H1 (cell line): ENCODE results near the gene DRAM1. TPM values are rescaled to one million over a fixed set of nuclear protein-coding genes. Genes with fewer than 3 reads are reported as not detected.

Source experiments
- CTCF ChIA-PET: fragments of 300-600 bp; sonication (Branson Sonifier 250); formaldehyde crosslinking; loops from one replicate; lab custom pipeline; 2021; ENCODE audit not compliant: partially characterized antibody; lab: Charles Lee
- POLR2A ChIA-PET: fragments of 300-600 bp; sonication (Branson Sonifier 250); formaldehyde crosslinking; loops from one replicate; lab custom pipeline; 2021; ENCODE audit warnings: inconsistent platforms; ENCODE audit not compliant: partially characterized antibody; lab: Charles Lee
- DNase-seq, 2 experiments: peaks; one replicate each; pipeline versions ENCODE4 v3.0.0 to v3.0.0-alpha.2; 2010 to 2022; ENCODE audit warnings: low spot score in 2 of 2, low read depth in 1 of 2, mixed read lengths in 1 of 2
- FAIRE-seq: peaks from 2 replicates; lab custom pipeline; 2011; peaks lifted over from hg19 to GRCh38; lab: Jason Lieb, UNC
- H2AFZ ChIP-seq: 2 replicates; pipeline ENCODE4 v1.8.1; 2012; ENCODE audit warnings: low read length, inconsistent platforms
- H2AK5ac ChIP-seq: 2 replicates; pipeline ENCODE4 v1.6.1; 2013; ENCODE audit warnings: low read depth, low read length
- H2BK120ac ChIP-seq: replicated peaks from 2 replicates; pipeline ENCODE3; 2013; ENCODE audit warnings: low read depth, low read length, inconsistent platforms
- H2BK12ac ChIP-seq: 2 replicates; pipeline ENCODE4 v1.6.1; 2013; ENCODE audit warnings: low read depth, low read length
- H2BK15ac ChIP-seq: 2 replicates; pipeline ENCODE4 v1.6.1; 2013; ENCODE audit warnings: low read length
- H2BK20ac ChIP-seq: 2 replicates; pipeline ENCODE4 v1.6.1; 2013; ENCODE audit warnings: low read length
- H2BK5ac ChIP-seq: 2 replicates; pipeline ENCODE4 v1.6.1; 2013; ENCODE audit warnings: low read depth, low read length
- H3K14ac ChIP-seq: 2 replicates; pipeline ENCODE4 v1.6.1; 2013; ENCODE audit warnings: inconsistent platforms; ENCODE audit not compliant: insufficient read length
- H3K18ac ChIP-seq: 2 replicates; pipeline ENCODE4 v1.6.1; 2013; ENCODE audit warnings: low read length; ENCODE audit errors: extremely low read depth
- H3K23ac ChIP-seq: 2 replicates; pipeline ENCODE4 v1.6.1; 2013; ENCODE audit warnings: inconsistent platforms; ENCODE audit not compliant: insufficient read length
- H3K23me2 ChIP-seq: 2 replicates; pipeline ENCODE4 v1.6.1; 2013; ENCODE audit warnings: low read depth, low read length
- H3K27ac ChIP-seq: 2 replicates; pipeline ENCODE4 v1.6.1; 2011; ENCODE audit warnings: low read depth, low read length, inconsistent platforms
- H3K27me3 ChIP-seq, 4 experiments: replicated peaks in 1 of 4; 1 replicate in 1 of 4; 2 replicates in 3 of 4; pipeline versions ENCODE4 v1.6.1 to v1.8.1; 2011 to 2013; ENCODE audit warnings: low read length in 3 of 4, mild to moderate bottlenecking in 3 of 4, inconsistent platforms in 2 of 4, mixed read lengths in 2 of 4, moderate library complexity in 1 of 4; ENCODE audit not compliant: control insufficient read depth in 3 of 4, insufficient read depth in 3 of 4; ENCODE audit errors: extremely low read depth in 1 of 4
- H3K36me3 ChIP-seq, 4 experiments: 2 replicates each; pipeline versions ENCODE4 v1.6.1 to v1.8.1; 2011 to 2013; ENCODE audit warnings: mild to moderate bottlenecking in 4 of 4, low read length in 3 of 4, moderate library complexity in 2 of 4, control low read depth in 1 of 4, inconsistent platforms in 1 of 4; ENCODE audit not compliant: insufficient read depth in 4 of 4, control insufficient read depth in 2 of 4
- H3K4ac ChIP-seq: replicated peaks from 2 replicates; pipeline ENCODE3; 2013; ENCODE audit warnings: low read length, low read depth, mixed read lengths, inconsistent platforms; ENCODE audit not compliant: insufficient read length
- H3K4me1 ChIP-seq, 4 experiments: replicated peaks in 1 of 4; 1 replicate in 1 of 4; 2 replicates in 3 of 4; pipeline versions ENCODE4 v1.6.1 to v1.8.1; 2011 to 2013; ENCODE audit warnings: low read length in 3 of 4, inconsistent platforms in 2 of 4, mixed read lengths in 1 of 4; ENCODE audit not compliant: insufficient read depth in 4 of 4, control insufficient read depth in 3 of 4
- H3K4me2 ChIP-seq, 2 experiments: 2 replicates each; pipeline versions ENCODE4 v1.6.1 to v1.8.1; 2011 to 2013; ENCODE audit warnings: low read depth in 2 of 2, low read length in 2 of 2, control low read depth in 1 of 2, inconsistent platforms in 1 of 2, mild to moderate bottlenecking in 1 of 2; ENCODE audit not compliant: insufficient read depth in 1 of 2
- H3K4me3 ChIP-seq, 4 experiments: fragments of 200-600, 300-600 bp in 1 of 4; sonication (generic), shearing (Covaris generic), sonication (Bioruptor Twin) in 1 of 4; 2 replicates each; pipeline versions ENCODE4 v1.5.1 to v1.8.1; 2011 to 2016; ENCODE audit warnings: low read length in 4 of 4, low read depth in 3 of 4, control low read depth in 2 of 4, inconsistent platforms in 2 of 4, mild to moderate bottlenecking in 2 of 4, mixed read lengths in 1 of 4, moderate library complexity in 1 of 4; ENCODE audit not compliant: insufficient read depth in 2 of 4; ENCODE audit errors: extremely low read depth in 1 of 4
- H3K56ac ChIP-seq: replicated peaks from 2 replicates; pipeline ENCODE3; 2013; ENCODE audit warnings: low read depth, mild to moderate bottlenecking, mixed read lengths, low read length, inconsistent platforms; ENCODE audit not compliant: insufficient read length
- H3K79me1 ChIP-seq: 2 replicates; pipeline ENCODE4 v1.6.1; 2013; ENCODE audit warnings: low read depth, low read length, control low read depth
- H3K79me2 ChIP-seq, 2 experiments: 2 replicates each; pipeline versions ENCODE4 v1.6.1 to v1.8.1; 2012 to 2013; ENCODE audit warnings: low read length in 2 of 2, mild to moderate bottlenecking in 2 of 2, inconsistent platforms in 1 of 2; ENCODE audit not compliant: insufficient read depth in 2 of 2, control insufficient read depth in 1 of 2
- H3K9ac ChIP-seq, 4 experiments: replicated peaks in 1 of 4; 1 replicate in 1 of 4; 2 replicates in 3 of 4; pipeline versions ENCODE4 v1.6.1 to v1.8.1; 2011 to 2013; ENCODE audit warnings: low read depth in 3 of 4, low read length in 3 of 4, control low read depth in 2 of 4, mild to moderate bottlenecking in 2 of 4, moderate library complexity in 2 of 4, inconsistent platforms in 1 of 4; ENCODE audit errors: extremely low read depth in 1 of 4
- H3K9me3 ChIP-seq, 2 experiments: 2 replicates each; pipeline versions ENCODE4 v1.6.1 to v1.8.1; 2012 to 2013; ENCODE audit warnings: mild to moderate bottlenecking in 2 of 2, moderate library complexity in 2 of 2, control low read depth in 1 of 2, inconsistent platforms in 1 of 2, low read depth in 1 of 2, low read length in 1 of 2, mixed read lengths in 1 of 2; ENCODE audit not compliant: insufficient read depth in 2 of 2
- H4K20me1 ChIP-seq, 2 experiments: replicated peaks in 1 of 2; 2 replicates each; pipeline versions ENCODE3 to v1.8.1; 2011 to 2013; ENCODE audit warnings: inconsistent platforms in 2 of 2, low read length in 2 of 2, mild to moderate bottlenecking in 1 of 2; ENCODE audit not compliant: insufficient read depth in 2 of 2, control insufficient read depth in 1 of 2
- H4K5ac ChIP-seq: 2 replicates; pipeline ENCODE4 v1.6.1; 2013; ENCODE audit warnings: low read length, low read depth, mixed read lengths, inconsistent platforms; ENCODE audit not compliant: insufficient read length
- H4K8ac ChIP-seq: 2 replicates; pipeline ENCODE4 v1.8.0; 2013; ENCODE audit warnings: mild to moderate bottlenecking, moderate library complexity, low read length, inconsistent platforms; ENCODE audit not compliant: insufficient read depth; ENCODE audit errors: extremely low read depth
- H4K91ac ChIP-seq: replicated peaks from 2 replicates; pipeline ENCODE3; 2013; ENCODE audit warnings: low read length, mixed read lengths, inconsistent platforms; ENCODE audit not compliant: insufficient read length
- BACH1 ChIP-seq: IDR thresholded peaks from 2 replicates; pipeline ENCODE4 v1.6.1; 2012; ENCODE audit warnings: low read length, improper control_type of control experiment
- EGR1 ChIP-seq: IDR thresholded peaks from 2 replicates; pipeline ENCODE4 v1.6.1; 2011; ENCODE audit warnings: low read depth, low read length, borderline replicate concordance
- EZH2 ChIP-seq: fragments of 200-600 bp; sonication (generic); IDR thresholded peaks from 2 replicates; pipeline ENCODE4 v1.7.1; 2012; ENCODE audit warnings: low read depth, mild to moderate bottlenecking, moderate library complexity, low read length, inconsistent platforms; ENCODE audit not compliant: severe bottlenecking
- WGBS, 2 experiments: shearing (Covaris generic) in 1 of 2; methylation state at CpG; one replicate each; pipeline versions ENCODE4 v1.1.6 to v1.1.7; 2013 to 2015; ENCODE audit warnings: low lambda C conversion rate in 2 of 2, mixed read lengths in 2 of 2, inconsistent platforms in 1 of 2, low coverage in 1 of 2, missing lambda C conversion rate in 1 of 2; ENCODE audit not compliant: insufficient replicate concordance in 2 of 2, insufficient coverage in 1 of 2, insufficient read length in 1 of 2; ENCODE audit errors: extremely low coverage in 1 of 2, missing lambda C conversion rate in 1 of 2; 5-methylcytosine and 5-hydroxymethylcytosine counted together
- polyA plus RNA-seq, 7 experiments: library from polyadenylated mRNA; depleted of rRNA in 3 of 7; stranded (reverse) in 5 of 7; unstranded in 2 of 7; fragments of >200 nt in 5 of 7; fragments of 200-250 nt in 2 of 7; gene quantifications; 1 replicate in 5 of 7; 2 replicates in 1 of 7; 4 replicates in 1 of 7; pipeline versions ENCODE4 v1.2.1 to v1.2.3, GENCODE V29; 2011 to 2013; ENCODE audit warnings: missing spikeins in 2 of 7, mixed read lengths in 2 of 7
- total RNA-seq: library from RNA; stranded (reverse); fragmentation: NEBNext Ultra II Directional; extraction: Animal tissue kit (Norgen Biotek cat#: 25700); gene quantifications from 2 replicates; pipeline ENCODE4 v1.2.1, GENCODE V29; 2021

The DRAM1 gene
- total and polyA plus RNA-seq, 2 of the 8 experiments (the other 6 are each of a cell fraction or from before 2014, with no cell fraction given): 4.6 to 6.2 TPM

DNA sequence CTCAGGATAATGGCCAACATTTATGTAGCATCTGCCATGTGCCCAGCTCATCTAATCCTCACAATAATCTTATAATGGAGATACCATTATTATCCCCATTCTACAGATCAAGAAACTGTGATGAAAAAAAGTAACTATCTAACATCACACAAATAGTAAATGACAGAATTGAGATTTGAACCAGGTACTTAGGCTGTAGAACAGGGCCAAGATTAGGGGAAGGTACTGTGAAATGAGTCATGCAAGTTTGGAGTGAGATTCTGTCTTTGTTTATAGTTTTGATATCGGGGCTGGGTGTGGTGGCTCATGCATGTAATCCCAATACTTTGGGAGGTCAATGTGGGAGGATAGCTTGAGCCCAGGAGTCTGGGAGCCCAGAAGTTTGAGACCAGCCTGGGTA, 45.4 kb upstream of the DRAM1 start:
- Histone ChIP-seq H3K9ac (no peak overlapping the region), H4K8ac (no peak overlapping the region), H3K79me2 (peaks cover 3 to 32% of the 10 kb centered on the region in 2 experiments; a peak in 3 of 4 replicates), H3K27me3 (no peaks in the 10 kb centered on the region), H4K20me1 (peaks cover 0 to 1% of the 10 kb centered on the region in 2 experiments), H3K56ac (no peak overlapping the region), H3K23ac (no peak overlapping the region), H3K79me1 (no peaks in the 10 kb centered on the region), H3K4ac (no peak overlapping the region), H2BK12ac (no peak overlapping the region), H3K36me3 (no peaks in the 10 kb centered on the region; a peak in 1 of 8 replicates), H3K23me2 (peaks cover 6% of the 10 kb centered on the region), H3K14ac (no peak overlapping the region), H2AFZ (no peak overlapping the region), H2AK5ac (no peak overlapping the region), H2BK15ac (no peak overlapping the region), H2BK120ac (no peak overlapping the region), H3K9me3 (no peaks in the 10 kb centered on the region), H4K5ac (no peak overlapping the region), H4K91ac (no peak overlapping the region), H2BK20ac (no peak overlapping the region), H3K4me2 (no peak overlapping the region), H3K27ac (no peak overlapping the region), H3K18ac (no peak overlapping the region), H3K4me1 (peaks cover 0 to 6% (median 4%) of the 10 kb centered on the region in 4 experiments; a peak in 3 of 7 replicates), H3K4me3 (no peak overlapping the region), H2BK5ac (no peak overlapping the region)
- POLR2A ChIA-PET: no interaction called here
- TF ChIP-seq EGR1 (no peak), BACH1 (no peak), EZH2 (no peak)
- WGBS, 2 experiments: 85% methylated on average over 1 of the region's 1 CpG; no CpG with 5 or more reads in 1 of the 2 experiments
- FAIRE-seq (no peak), DNase-seq (no peak)
- CTCF ChIA-PET: interaction anchor here (1.6 to 12.7 kb wide), 8 partner anchors 10 to 72 kb away, joined by 5 to 190 read pairs (median 22); no protein-coding TSS in a partner anchor
